ENCODE data around the gene CHN2.

DNA sequence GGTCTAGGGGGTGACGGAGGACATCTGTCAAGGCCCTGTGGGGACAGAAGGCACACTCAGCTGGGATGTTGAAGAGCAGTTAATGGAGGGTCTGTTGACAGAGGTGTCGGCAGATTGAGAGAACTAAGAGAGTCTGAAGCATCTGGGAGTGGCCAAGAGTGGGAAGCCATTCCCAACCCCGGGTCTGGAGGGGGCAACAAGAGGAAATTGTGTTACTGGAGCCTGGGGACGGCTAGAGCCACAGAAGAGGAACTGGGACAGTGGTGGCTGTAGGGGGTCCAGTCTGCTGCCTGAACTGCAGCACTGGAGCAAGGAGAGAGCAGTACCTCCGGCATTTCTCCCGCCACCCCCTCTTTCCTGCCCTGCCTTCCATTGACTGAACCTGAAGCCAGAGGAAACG is 136.6 kb downstream of the CHN2 start:
- TF ChIP-seq CTCF (IDR thresholded peaks at IDR 0.05 in 8 of 11, conservative IDR thresholded peaks at IDR 0.05 in 3 of 11) (no peak), POLR2A (IDR thresholded peaks at IDR 0.05) (no peak)

All from spleen (tissue), 7 donors.